Activated CD4-positive, alpha-beta T cell treated with anti-CD3 and anti-CD28 coated beads for 48 hours (primary cell): Measurements from ENCODE around the gene CLDN16.

Experiments
- DNase-seq: peaks from one replicate; pipeline ENCODE4 v3.0.0-alpha.2; 2020

The CLDN16 gene

GRCh38 chr3:190387578-190388213, at the start of gene CLDN16:
Gene CLDN16, plus strand, starts transcription at chr3:190388163. Its CDS starts 167 bp downstream, at chr3:190388330.
- DNase-seq, result no peak

- DNase-seq, result no peak
Measured at GRCh38 chr3:190338717-190339116, 49.2 kb upstream of the CLDN16 start.

- DNase-seq, result no peak
Measured at GRCh38 chr3:190339130-190339529, 48.8 kb upstream of the CLDN16 start.

- DNase-seq, result no peak
Measured at GRCh38 chr3:190340071-190340470, 47.9 kb upstream of the CLDN16 start.

- no peak for DNase-seq
Measured at GRCh38 chr3:190345027-190345821, 42.7 kb upstream of the CLDN16 start.

- no peak for DNase-seq
Measured at GRCh38 chr3:190345878-190346277, 42.1 kb upstream of the CLDN16 start.

- DNase-seq, result no peak
Measured at GRCh38 chr3:190346541-190346940, 41.4 kb upstream of the CLDN16 start.

GRCh38 chr3:190352861-190353457, 35.0 kb upstream of the CLDN16 start:
- no peak for DNase-seq

- DNase-seq, result no peak
Measured at GRCh38 chr3:190356246-190356645, 31.7 kb upstream of the CLDN16 start.

GRCh38 chr3:190357468-190357867, 30.5 kb upstream of the CLDN16 start:
- no peak for DNase-seq

- no peak for DNase-seq
Measured at GRCh38 chr3:190359813-190360212, 28.1 kb upstream of the CLDN16 start.

- DNase-seq, result no peak
Measured at GRCh38 chr3:190360228-190360627, 27.7 kb upstream of the CLDN16 start.

GRCh38 chr3:190361791-190362190, 26.2 kb upstream of the CLDN16 start:
- no peak for DNase-seq

- no peak for DNase-seq
Measured at GRCh38 chr3:190362258-190362657, 25.7 kb upstream of the CLDN16 start.

- no peak for DNase-seq
Measured at GRCh38 chr3:190366133-190366532, 21.8 kb upstream of the CLDN16 start.

GRCh38 chr3:190368881-190369280, 19.1 kb upstream of the CLDN16 start:
- no peak for DNase-seq

GRCh38 chr3:190369668-190370295, 18.2 kb upstream of the CLDN16 start:
- no peak for DNase-seq

GRCh38 chr3:190370369-190370768, 17.6 kb upstream of the CLDN16 start:
- no peak for DNase-seq

- no peak for DNase-seq
Measured at GRCh38 chr3:190371152-190371551, 16.8 kb upstream of the CLDN16 start.

GRCh38 chr3:190375246-190375645, 12.7 kb upstream of the CLDN16 start:
- no peak for DNase-seq

GRCh38 chr3:190375671-190376070, 12.3 kb upstream of the CLDN16 start:
- DNase-seq, result no peak

- DNase-seq, result no peak
Measured at GRCh38 chr3:190378240-190378891, 9.6 kb upstream of the CLDN16 start.

- no peak for DNase-seq
Measured at GRCh38 chr3:190380184-190380583, 7.8 kb upstream of the CLDN16 start.
